ENCODE measurements around the gene TRABD. TPM values are rescaled to one million over a fixed set of nuclear protein-coding genes. Genes with fewer than 3 reads are reported as not detected.

Gene TRABD
- total RNA-seq, 2 experiments from 2014 or later, result 110 to 114 TPM

DNA sequence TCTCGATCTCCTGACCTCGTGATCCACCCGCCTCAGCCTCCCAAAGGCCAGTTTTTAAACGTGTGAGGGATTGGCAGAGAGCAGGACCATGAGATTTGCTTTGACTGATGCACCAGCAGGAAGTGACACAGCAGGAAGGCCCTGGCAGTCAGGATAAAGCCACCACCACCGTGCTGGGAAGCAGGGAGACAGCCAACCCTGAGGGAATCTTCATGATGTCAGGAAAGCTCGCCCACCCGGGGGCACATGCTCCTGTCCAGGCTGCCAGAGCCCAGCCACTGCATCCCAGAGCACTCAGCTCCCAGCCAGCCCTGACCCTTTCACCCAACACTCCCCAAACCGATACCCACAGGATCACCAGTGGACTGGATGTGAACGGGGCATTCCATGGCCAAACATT is 53.0 kb downstream of the TRABD start:
- Mint-ChIP-seq H3K4me3 (no peak overlapping the region), H3K27me3 (no peaks in the 10 kb centered on the region), H3K27ac (no peak overlapping the region), H3K36me3 (ENCODE audit: low read depth) (peaks cover 26% of the 10 kb centered on the region), H3K9me3 (no peaks in the 10 kb centered on the region), H3K4me1 (ENCODE audit: low read depth) (peaks cover 35% of the 10 kb centered on the region)
- TF ChIP-seq, protein P1, sequence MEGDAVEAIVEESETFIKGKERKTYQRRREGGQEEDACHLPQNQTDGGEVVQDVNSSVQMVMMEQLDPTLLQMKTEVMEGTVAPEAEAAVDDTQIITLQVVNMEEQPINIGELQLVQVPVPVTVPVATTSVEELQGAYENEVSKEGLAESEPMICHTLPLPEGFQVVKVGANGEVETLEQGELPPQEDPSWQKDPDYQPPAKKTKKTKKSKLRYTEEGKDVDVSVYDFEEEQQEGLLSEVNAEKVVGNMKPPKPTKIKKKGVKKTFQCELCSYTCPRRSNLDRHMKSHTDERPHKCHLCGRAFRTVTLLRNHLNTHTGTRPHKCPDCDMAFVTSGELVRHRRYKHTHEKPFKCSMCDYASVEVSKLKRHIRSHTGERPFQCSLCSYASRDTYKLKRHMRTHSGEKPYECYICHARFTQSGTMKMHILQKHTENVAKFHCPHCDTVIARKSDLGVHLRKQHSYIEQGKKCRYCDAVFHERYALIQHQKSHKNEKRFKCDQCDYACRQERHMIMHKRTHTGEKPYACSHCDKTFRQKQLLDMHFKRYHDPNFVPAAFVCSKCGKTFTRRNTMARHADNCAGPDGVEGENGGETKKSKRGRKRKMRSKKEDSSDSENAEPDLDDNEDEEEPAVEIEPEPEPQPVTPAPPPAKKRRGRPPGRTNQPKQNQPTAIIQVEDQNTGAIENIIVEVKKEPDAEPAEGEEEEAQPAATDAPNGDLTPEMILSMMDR (IDR thresholded peaks at IDR 0.05), result no peak
- CTCF ChIA-PET, result interaction anchor here (0.7 to 1.6 kb wide), 3 partner anchors 89 to 103 kb away, joined by 3 to 6 read pairs (median 3); no protein-coding TSS in a partner anchor
- no peak for DNase-seq
- POLR2A ChIA-PET, result interaction anchor here (1.5 kb wide), 1 partner anchor 12 kb away, joined by 5 read pairs; the partner anchor contains the start of gene HDAC10
- no peak for ATAC-seq
- intact Hi-C loops (cut with micrococcal nuclease), result no loop called here

DNA sequence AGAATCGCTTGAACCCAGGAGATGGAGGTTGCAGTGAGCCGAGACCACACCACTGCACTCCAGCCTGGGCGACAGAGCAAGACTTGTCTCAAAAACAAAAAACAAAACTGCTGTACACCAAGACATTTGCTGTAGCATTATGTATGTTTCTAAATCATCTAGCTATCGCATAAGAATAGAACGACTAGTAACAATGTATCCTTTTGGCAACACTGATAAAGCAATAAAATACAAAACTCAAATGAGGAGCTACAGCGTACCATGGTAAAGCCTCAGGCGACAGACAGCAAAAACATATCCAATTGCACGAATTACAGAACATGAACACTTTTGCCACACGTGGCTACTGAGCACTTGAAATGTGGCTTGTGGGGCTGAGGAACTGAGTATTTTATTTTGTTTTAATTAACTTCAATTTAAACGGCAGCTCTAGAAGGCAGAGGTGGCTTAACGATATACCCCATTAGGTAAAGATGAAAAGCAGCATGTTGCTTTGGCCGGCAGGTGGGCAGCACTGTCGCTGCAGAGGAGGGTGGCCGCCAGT is 56.8 kb downstream of the TRABD start:
- Mint-ChIP-seq H3K4me1 (ENCODE audit: low read depth) (peaks cover 20% of the 10 kb centered on the region), H3K36me3 (ENCODE audit: low read depth) (peaks cover 24% of the 10 kb centered on the region), H3K27ac (peak overlapping the region; percentile 46), H3K4me3 (peak overlapping the region; percentile 85), H3K27me3 (no peaks in the 10 kb centered on the region), H3K9me3 (no peaks in the 10 kb centered on the region)
- ATAC-seq (no peak), DNase-seq (no peak)
- POLR2A ChIA-PET, result interaction anchor here (0.5 to 0.7 kb wide), 2 partner anchors 155 to 231 kb away, joined by 3 to 4 read pairs; no protein-coding TSS in a partner anchor
- TF ChIP-seq, protein P1 (IDR thresholded peaks at IDR 0.05), result no peak
- intact Hi-C loops (cut with micrococcal nuclease), result no loop called here
- CTCF ChIA-PET, result interaction anchor here (0.9 to 3.4 kb wide), 12 partner anchors 9 to 378 kb away, joined by 3 to 18 read pairs (median 4); partner anchors contain the start of genes HDAC10, MAPK12 and SCO2

DNA sequence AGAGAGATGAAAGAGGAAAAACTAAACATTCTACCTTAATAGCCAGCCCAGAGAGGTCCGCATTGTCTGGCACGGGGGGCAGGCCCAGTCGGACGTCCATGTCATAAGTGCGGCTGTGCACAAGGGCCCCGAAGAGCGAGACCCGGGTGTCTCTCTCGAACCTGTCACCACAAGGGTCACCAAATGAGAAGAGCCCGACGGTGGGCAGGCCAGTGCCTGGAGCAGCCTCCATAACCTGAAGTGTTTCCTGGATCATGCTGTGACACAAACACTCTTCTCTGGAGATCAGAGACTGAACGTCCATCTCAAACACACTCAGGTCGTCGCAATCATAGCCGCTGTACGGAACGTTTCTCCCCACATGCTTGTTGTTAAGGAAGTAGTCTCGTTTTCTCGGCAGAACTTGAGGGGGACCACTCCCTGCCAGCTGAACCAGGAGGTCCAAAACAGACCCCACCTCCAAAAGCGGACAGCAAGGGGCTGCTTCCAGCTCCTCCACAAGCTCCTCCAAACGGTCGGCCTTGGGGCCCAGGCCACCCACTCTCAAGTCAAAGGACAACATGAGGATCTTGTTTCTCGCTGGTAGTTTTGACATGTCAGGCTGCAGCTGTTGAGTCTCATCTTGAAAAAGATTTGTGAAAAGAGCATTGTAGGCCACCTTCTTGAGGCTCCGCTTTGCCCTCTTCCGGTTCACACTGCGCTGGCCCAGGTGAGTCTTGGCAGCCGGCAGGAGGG is 58.1 kb downstream of the TRABD start:
- H3K27me3 Mint-ChIP-seq, result no peaks in the 10 kb centered on the region
- H3K36me3 Mint-ChIP-seq (ENCODE audit: low read depth), result peaks cover 24% of the 10 kb centered on the region
- DNase-seq (no peak), ATAC-seq (no peak)
- peaks cover 24% of the 10 kb centered on the region for H3K4me1 Mint-ChIP-seq (ENCODE audit: low read depth)
- POLR2A ChIA-PET, result interaction anchor here (0.6 to 1.7 kb wide), 11 partner anchors 19 to 294 kb away, joined by 3 to 9 read pairs (median 3); partner anchors contain the start of genes LMF2 and NCAPH2
- intact Hi-C loops (cut with micrococcal nuclease), result no loop called here
- CTCF ChIA-PET, result interaction anchor here (0.8 to 3.4 kb wide), 10 partner anchors 12 to 377 kb away, joined by 3 to 18 read pairs (median 4); partner anchors contain the start of genes MLC1 and SCO2
- H3K9me3 Mint-ChIP-seq, result no peaks in the 10 kb centered on the region
- TF ChIP-seq, protein P1 (IDR thresholded peaks at IDR 0.05), result no peak
- H3K4me3 Mint-ChIP-seq, result peak overlapping the region; percentile 85
- peak overlapping the region; percentile 99 for H3K27ac Mint-ChIP-seq

DNA sequence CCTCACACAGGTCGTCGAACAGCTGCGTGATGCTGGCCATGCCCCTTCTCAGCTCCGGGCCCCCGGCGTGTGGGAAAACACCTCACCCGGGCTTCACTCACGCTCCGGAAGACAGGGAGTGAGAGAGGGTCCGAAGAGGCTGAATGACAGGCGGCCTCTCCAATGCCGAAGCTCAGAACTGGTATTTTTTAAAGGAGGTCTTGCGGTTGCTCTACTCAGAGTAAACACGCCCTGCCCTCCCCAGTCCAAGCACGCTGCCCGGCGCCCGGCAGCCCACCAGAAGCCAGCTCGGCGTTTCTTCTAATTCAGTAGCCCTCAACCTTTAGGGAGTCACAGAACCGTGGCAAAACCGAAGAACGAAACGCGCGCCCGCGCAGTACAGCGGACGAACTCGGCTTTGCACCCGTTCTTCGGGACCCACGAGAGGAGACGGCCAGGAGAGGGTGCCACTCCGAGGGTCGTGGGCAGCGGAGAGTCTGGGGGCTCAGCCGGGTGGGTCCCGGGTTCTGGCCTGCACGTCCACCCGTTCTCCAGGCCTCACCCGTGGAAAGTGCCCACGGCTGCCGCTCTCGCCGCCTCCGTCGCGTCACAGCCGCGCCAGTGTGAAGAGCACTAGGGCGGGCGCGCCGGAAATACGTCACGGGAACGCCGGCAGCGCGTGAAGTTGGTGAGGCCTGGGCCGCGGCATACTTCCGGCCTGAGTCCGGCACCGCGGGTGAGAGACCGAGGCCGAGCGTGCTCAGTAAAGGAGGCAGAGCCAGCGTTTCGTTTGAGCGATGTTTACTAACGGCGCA is 58.9 kb downstream of the TRABD start, which contains the start of gene TUBGCP6:
Gene TUBGCP6 (minus strand): TSS at position 604 of the 794 bp plus-strand sequence. CDS start 564 bp downstream, at position 40.
- peaks cover 24% of the 10 kb centered on the region for H3K4me1 Mint-ChIP-seq (ENCODE audit: low read depth)
- intact Hi-C loops (cut with micrococcal nuclease), result no loop called here

More for the DNA sequence above, 58.9 kb downstream of the TRABD start, which contains the start of gene TUBGCP6:
- no peaks in the 10 kb centered on the region for H3K27me3 Mint-ChIP-seq
- no peaks in the 10 kb centered on the region for H3K9me3 Mint-ChIP-seq
- DNase-seq, result peak; percentile 96
- ATAC-seq, result peak; percentile 82
- ChIA-PET POLR2A (interaction anchor here (0.6 to 1.7 kb wide), 11 partner anchors 18 to 294 kb away, joined by 3 to 9 read pairs (median 4); no protein-coding TSS in a partner anchor), CTCF (interaction anchor here (0.8 to 2.6 kb wide), 9 partner anchors 11 to 376 kb away, joined by 3 to 9 read pairs (median 4); partner anchors contain the start of genes MLC1 and SCO2)
- peak within 1 kb of the TSS; percentile 99 for H3K27ac Mint-ChIP-seq
- H3K36me3 Mint-ChIP-seq (ENCODE audit: low read depth), result peaks cover 24% of the 10 kb centered on the region
- TF ChIP-seq, protein P1 (IDR thresholded peaks at IDR 0.05), result no peak
- H3K4me3 Mint-ChIP-seq, result peak within 1 kb of the TSS; percentile 85

Measured in activated CD8-positive, alpha-beta T cell treated with anti-CD3 and anti-CD28 coated beads for 36 hours (primary cell).